Measurements from ENCODE around the gene OR51A2. TPM values are rescaled to one million over a fixed set of nuclear protein-coding genes. Genes with fewer than 3 reads are reported as not detected.

Gene OR51A2
- total and polyA plus RNA-seq, 10 of the 15 experiments (the other 5 are each of a cell fraction or from before 2014, with no cell fraction given) = not detected

DNA sequence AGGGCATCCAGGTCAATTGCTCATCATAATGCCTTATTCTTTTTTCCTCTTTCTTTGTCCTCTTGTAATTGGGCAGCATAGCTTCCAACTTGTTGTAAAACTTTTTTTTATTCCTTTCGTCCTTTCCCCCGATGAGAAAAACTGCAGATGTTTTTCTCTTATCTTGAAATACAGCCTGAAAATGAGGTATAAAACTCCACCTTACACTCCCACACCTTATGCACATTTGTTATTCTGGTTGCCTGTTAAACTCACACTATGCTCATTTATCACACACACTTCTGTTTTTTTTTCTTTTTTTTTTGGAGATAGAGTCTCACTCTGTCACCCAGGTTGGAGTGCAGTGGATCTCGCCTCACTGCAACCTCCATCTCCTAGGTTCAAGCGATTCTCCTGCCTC, 1.9 kb upstream of the OR51A2 start (continued):
- no peak for TF ChIP-seq CREB1 (IDR thresholded peaks at IDR 0.05; ENCODE audit: low read depth)
- TF ChIP-seq ZNF274 (IDR thresholded peaks at IDR 0.05; ENCODE audit: insufficient read depth, insufficient read length) = no peak
- TF ChIP-seq HDAC2 (IDR thresholded peaks at IDR 0.05) = no peak
- no peak for TF ChIP-seq DPF2 (IDR thresholded peaks at IDR 0.05)
- TF ChIP-seq MEF2A (IDR thresholded peaks at IDR 0.05; ENCODE audit: insufficient read depth, low read depth, low read length) = no peak
- TF ChIP-seq YY1 (IDR thresholded peaks at IDR 0.05; ENCODE audit: low read depth, low read length) = no peak
- no peak for TF ChIP-seq SUZ12 (IDR thresholded peaks at IDR 0.05; ENCODE audit: unreplicated experiment)
- TF ChIP-seq RB1 (IDR thresholded peaks at IDR 0.05; ENCODE audit: borderline replicate concordance) = no peak

DNA sequence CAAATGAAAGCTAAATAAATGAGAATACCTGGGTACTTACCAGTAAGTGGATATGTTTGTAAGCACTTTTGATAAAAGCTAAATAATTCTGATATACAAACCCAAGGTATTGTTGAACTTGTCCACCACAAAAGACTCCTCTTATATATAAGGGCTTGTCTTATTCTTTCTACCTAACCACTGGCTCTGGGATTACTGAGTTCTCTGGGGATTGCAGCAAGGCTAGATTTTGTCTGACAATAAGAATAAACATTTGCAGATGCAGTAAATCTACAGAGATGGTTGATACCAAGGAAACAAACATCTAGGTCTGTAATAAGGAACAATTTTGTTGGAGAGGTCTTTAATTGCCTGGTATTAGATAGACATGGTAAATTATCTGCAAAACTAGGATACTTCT, 8.0 kb downstream of the OR51A2 start, which contains the start of gene OR51A4:
TSS of gene OR51A4 (minus strand) at position 101 of the 400 bp plus-strand sequence. CDS start 505 bp downstream, outside the sequence.
- POLR2A ChIA-PET = no interaction called here
- Histone ChIP-seq H3K4me2 (ENCODE audit: control insufficient read depth, insufficient read depth) (no peak within 1 kb of the TSS), H3K27ac (ENCODE audit: control insufficient read depth, insufficient read depth) (no peak within 1 kb of the TSS), H2AFZ (ENCODE audit: control insufficient read depth, low read depth, low read length) (no peak within 1 kb of the TSS), H4K20me1 (ENCODE audit: control insufficient read depth, insufficient read depth) (no peaks in the 10 kb centered on the region), H3K79me2 (ENCODE audit: control insufficient read depth, insufficient read depth, low read length) (no peaks in the 10 kb centered on the region), H3K4me3 (no peak within 1 kb of the TSS), H3K27me3 (replicated peaks in 1 of 2; ENCODE audit: control insufficient read depth in 2 of 2, insufficient read depth in 2 of 2, low read length in 1 of 2) (no peaks in the 10 kb centered on the region), H3K9ac (ENCODE audit: control insufficient read depth, insufficient read depth, low read length) (no peak within 1 kb of the TSS), H3K9me3 (replicated peaks; ENCODE audit: control insufficient read depth, insufficient read depth, low read length) (no peaks in the 10 kb centered on the region), H3K36me3 (ENCODE audit: control insufficient read depth in 2 of 2, insufficient read depth in 2 of 2, low read length in 1 of 2) (no peaks in the 10 kb centered on the region), H3K4me1 (ENCODE audit: control insufficient read depth, insufficient read depth, low read length) (no peaks in the 10 kb centered on the region)
- RAD21 ChIA-PET (ENCODE audit: unreplicated experiment) = no interaction called here
- no peak for DNase-seq (ENCODE audit: low read depth, low spot score)
- BruUV-seq (replicated peaks) = no TSS peak
- CTCF ChIA-PET = no interaction called here
- no peak for ATAC-seq
- FAIRE-seq = no peak
- in situ Hi-C loops (cut with MboI) = no loop called here
- intact Hi-C loops (cut with micrococcal nuclease; ENCODE audit: unreplicated experiment) = no loop called here
- SMC1A ChIA-PET (ENCODE audit: uncharacterized antibody, unreplicated experiment) = no interaction called here
- no peak for TF ChIP-seq CHD2 (IDR thresholded peaks at IDR 0.05; ENCODE audit: borderline replicate concordance, low read depth, low read length)
- no peak for TF ChIP-seq ZBED1 (IDR thresholded peaks at IDR 0.05; ENCODE audit: borderline replicate concordance)
- TF ChIP-seq SP1 (IDR thresholded peaks at IDR 0.05; ENCODE audit: low read depth, low read length) = no peak
- TF ChIP-seq SREBF2 (IDR thresholded peaks at IDR 0.05; ENCODE audit: low read length) = no peak
- no peak for TF ChIP-seq EGR1 (IDR thresholded peaks at IDR 0.05; ENCODE audit: borderline replicate concordance in 1 of 2, low read depth in 2 of 2, low read length in 2 of 2)
- no peak for TF ChIP-seq PML (IDR thresholded peaks at IDR 0.05; ENCODE audit: low read length)
- TF ChIP-seq TCF12 (IDR thresholded peaks at IDR 0.05; ENCODE audit: low read depth, low read length) = no peak
- TF ChIP-seq MYB (IDR thresholded peaks at IDR 0.05; ENCODE audit: borderline replicate concordance, low read depth, low read length) = no peak
- TF ChIP-seq, protein P1, sequence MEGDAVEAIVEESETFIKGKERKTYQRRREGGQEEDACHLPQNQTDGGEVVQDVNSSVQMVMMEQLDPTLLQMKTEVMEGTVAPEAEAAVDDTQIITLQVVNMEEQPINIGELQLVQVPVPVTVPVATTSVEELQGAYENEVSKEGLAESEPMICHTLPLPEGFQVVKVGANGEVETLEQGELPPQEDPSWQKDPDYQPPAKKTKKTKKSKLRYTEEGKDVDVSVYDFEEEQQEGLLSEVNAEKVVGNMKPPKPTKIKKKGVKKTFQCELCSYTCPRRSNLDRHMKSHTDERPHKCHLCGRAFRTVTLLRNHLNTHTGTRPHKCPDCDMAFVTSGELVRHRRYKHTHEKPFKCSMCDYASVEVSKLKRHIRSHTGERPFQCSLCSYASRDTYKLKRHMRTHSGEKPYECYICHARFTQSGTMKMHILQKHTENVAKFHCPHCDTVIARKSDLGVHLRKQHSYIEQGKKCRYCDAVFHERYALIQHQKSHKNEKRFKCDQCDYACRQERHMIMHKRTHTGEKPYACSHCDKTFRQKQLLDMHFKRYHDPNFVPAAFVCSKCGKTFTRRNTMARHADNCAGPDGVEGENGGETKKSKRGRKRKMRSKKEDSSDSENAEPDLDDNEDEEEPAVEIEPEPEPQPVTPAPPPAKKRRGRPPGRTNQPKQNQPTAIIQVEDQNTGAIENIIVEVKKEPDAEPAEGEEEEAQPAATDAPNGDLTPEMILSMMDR (IDR thresholded peaks at IDR 0.05 in 2 of 3, conservative IDR thresholded peaks at IDR 0.05 in 1 of 3; ENCODE audit: control insufficient read depth in 2 of 3, extremely low read depth in 1 of 3, insufficient read depth in 1 of 3, low read depth in 3 of 3, low read length in 3 of 3) = no peak
- no peak for TF ChIP-seq EED (IDR thresholded peaks at IDR 0.05; ENCODE audit: low read depth)
- no peak for TF ChIP-seq ZBTB4 (CRISPR knock-in tag; IDR thresholded peaks at IDR 0.05)
- no peak for TF ChIP-seq ZZZ3 (IDR thresholded peaks at IDR 0.05; ENCODE audit: control insufficient read depth, insufficient read length, low read depth)
- no peak for TF ChIP-seq PAX8 (IDR thresholded peaks at IDR 0.05)
